KOPT-K1 (cell line): ENCODE data around the gene UCP3.

Experiments used
- H3K27ac ChIP-seq: fragments of 200-600 bp; sonication (generic); 2 replicates; pipeline ENCODE4 v1.5.1; 2016; ENCODE audit warnings: antibody characterized with exemption, mild to moderate bottlenecking, low read depth, low read length; ENCODE audit not compliant: poor library complexity, severe bottlenecking
- H3K36me3 ChIP-seq: fragments of 200-600 bp; sonication (generic); 2 replicates; pipeline ENCODE4 v1.5.1; 2017; ENCODE audit warnings: antibody characterized with exemption, mild to moderate bottlenecking, low read length, moderate library complexity; ENCODE audit not compliant: insufficient read depth
- H3K9me3 ChIP-seq: fragments of 200-600 bp; sonication (generic); 2 replicates; pipeline ENCODE4 v1.5.1; 2017; ENCODE audit warnings: antibody characterized with exemption, low read length, mild to moderate bottlenecking; ENCODE audit not compliant: insufficient read depth, poor library complexity, severe bottlenecking

Gene UCP3

GRCh38 chr11:73968356-73968966, 40.4 kb downstream of the UCP3 start:
- no peak overlapping the region for H3K27ac ChIP-seq
- H3K9me3 ChIP-seq = no peaks in the 10 kb centered on the region
- peaks cover 14% of the 10 kb centered on the region for H3K36me3 ChIP-seq

GRCh38 chr11:73965764-73966121, 43.1 kb downstream of the UCP3 start:
- Histone ChIP-seq H3K9me3 (no peaks in the 10 kb centered on the region), H3K36me3 (no peaks in the 10 kb centered on the region), H3K27ac (no peak overlapping the region)

- Histone ChIP-seq H3K36me3 (no peaks in the 10 kb centered on the region), H3K9me3 (no peaks in the 10 kb centered on the region), H3K27ac (no peak overlapping the region)
These were observed 43.7 kb downstream of the UCP3 start for GRCh38 chr11:73965076-73965763.

- no peaks in the 10 kb centered on the region for H3K36me3 ChIP-seq
- no peaks in the 10 kb centered on the region for H3K9me3 ChIP-seq
- no peak overlapping the region for H3K27ac ChIP-seq
These were observed 45.0 kb downstream of the UCP3 start for GRCh38 chr11:73963861-73964260.

- Histone ChIP-seq H3K9me3 (no peaks in the 10 kb centered on the region), H3K27ac (no peak overlapping the region), H3K36me3 (no peaks in the 10 kb centered on the region)
These were observed 46.7 kb downstream of the UCP3 start for GRCh38 chr11:73962101-73962705.

GRCh38 chr11:73961321-73961720, 47.6 kb downstream of the UCP3 start:
- H3K27ac ChIP-seq = no peak overlapping the region
- no peaks in the 10 kb centered on the region for H3K9me3 ChIP-seq
- H3K36me3 ChIP-seq = no peaks in the 10 kb centered on the region

- Histone ChIP-seq H3K36me3 (no peaks in the 10 kb centered on the region), H3K9me3 (no peaks in the 10 kb centered on the region), H3K27ac (no peak overlapping the region)
These were observed 50.3 kb downstream of the UCP3 start for GRCh38 chr11:73958521-73959141.

GRCh38 chr11:73957654-73958361, 51.1 kb downstream of the UCP3 start:
- no peaks in the 10 kb centered on the region for H3K36me3 ChIP-seq
- H3K27ac ChIP-seq = no peak overlapping the region
- no peaks in the 10 kb centered on the region for H3K9me3 ChIP-seq

- no peaks in the 10 kb centered on the region for H3K9me3 ChIP-seq
These were observed 51.8 kb downstream of the UCP3 start for GRCh38 chr11:73956876-73957653.

GRCh38 chr11:73951797-73952196, 57.1 kb downstream of the UCP3 start:
- no peaks in the 10 kb centered on the region for H3K9me3 ChIP-seq
- H3K36me3 ChIP-seq = no peaks in the 10 kb centered on the region
- H3K27ac ChIP-seq = no peak overlapping the region

More at GRCh38 chr11:73956876-73957653, 51.8 kb downstream of the UCP3 start:
- no peaks in the 10 kb centered on the region for H3K36me3 ChIP-seq
- no peak overlapping the region for H3K27ac ChIP-seq

GRCh38 chr11:73950869-73951710, 57.8 kb downstream of the UCP3 start, which contains the start of gene DNAJB13:
Gene DNAJB13, plus strand, starts transcription at chr11:73951026. Its CDS starts 44 bp downstream, at chr11:73951070.
- H3K36me3 ChIP-seq = no peaks in the 10 kb centered on the region
- no peak within 1 kb of the TSS for H3K27ac ChIP-seq
- H3K9me3 ChIP-seq = no peaks in the 10 kb centered on the region
